ENCODE measurements around the gene FAIM2.

DNA sequence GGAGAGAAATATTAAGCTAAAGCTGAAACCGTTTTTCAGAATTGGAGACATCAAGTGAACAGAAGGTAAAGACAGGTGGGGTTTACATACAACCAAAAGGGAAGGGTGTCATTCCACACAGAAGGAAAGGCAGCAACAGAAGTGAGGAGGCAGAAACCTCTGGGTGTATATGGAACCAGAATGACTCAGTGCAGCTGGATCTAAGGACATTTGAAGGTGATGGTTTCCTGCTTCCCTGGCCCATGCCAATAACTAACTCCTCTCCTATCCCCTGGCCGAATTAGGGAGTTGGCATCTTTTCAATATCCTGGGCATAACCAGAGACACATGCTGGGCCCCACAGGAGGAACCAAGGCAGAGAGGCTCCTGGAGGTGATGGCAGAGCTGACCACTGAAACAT, 83.9 kb downstream of the FAIM2 start:
- no peak for TF ChIP-seq SUPT20H (IDR thresholded peaks at IDR 0.05; ENCODE audit: borderline replicate concordance, control insufficient read depth, low read depth, low read length)
- TF ChIP-seq, protein P1, sequence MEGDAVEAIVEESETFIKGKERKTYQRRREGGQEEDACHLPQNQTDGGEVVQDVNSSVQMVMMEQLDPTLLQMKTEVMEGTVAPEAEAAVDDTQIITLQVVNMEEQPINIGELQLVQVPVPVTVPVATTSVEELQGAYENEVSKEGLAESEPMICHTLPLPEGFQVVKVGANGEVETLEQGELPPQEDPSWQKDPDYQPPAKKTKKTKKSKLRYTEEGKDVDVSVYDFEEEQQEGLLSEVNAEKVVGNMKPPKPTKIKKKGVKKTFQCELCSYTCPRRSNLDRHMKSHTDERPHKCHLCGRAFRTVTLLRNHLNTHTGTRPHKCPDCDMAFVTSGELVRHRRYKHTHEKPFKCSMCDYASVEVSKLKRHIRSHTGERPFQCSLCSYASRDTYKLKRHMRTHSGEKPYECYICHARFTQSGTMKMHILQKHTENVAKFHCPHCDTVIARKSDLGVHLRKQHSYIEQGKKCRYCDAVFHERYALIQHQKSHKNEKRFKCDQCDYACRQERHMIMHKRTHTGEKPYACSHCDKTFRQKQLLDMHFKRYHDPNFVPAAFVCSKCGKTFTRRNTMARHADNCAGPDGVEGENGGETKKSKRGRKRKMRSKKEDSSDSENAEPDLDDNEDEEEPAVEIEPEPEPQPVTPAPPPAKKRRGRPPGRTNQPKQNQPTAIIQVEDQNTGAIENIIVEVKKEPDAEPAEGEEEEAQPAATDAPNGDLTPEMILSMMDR (IDR thresholded peaks at IDR 0.05 in 2 of 3, conservative IDR thresholded peaks at IDR 0.05 in 1 of 3; ENCODE audit: control insufficient read depth in 2 of 3, extremely low read depth in 1 of 3, insufficient read depth in 1 of 3, low read depth in 3 of 3, low read length in 3 of 3) = no peak
- TF ChIP-seq, protein P2, sequence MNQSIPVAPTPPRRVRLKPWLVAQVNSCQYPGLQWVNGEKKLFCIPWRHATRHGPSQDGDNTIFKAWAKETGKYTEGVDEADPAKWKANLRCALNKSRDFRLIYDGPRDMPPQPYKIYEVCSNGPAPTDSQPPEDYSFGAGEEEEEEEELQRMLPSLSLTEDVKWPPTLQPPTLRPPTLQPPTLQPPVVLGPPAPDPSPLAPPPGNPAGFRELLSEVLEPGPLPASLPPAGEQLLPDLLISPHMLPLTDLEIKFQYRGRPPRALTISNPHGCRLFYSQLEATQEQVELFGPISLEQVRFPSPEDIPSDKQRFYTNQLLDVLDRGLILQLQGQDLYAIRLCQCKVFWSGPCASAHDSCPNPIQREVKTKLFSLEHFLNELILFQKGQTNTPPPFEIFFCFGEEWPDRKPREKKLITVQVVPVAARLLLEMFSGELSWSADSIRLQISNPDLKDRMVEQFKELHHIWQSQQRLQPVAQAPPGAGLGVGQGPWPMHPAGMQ (IDR thresholded peaks at IDR 0.05; ENCODE audit: borderline replicate concordance) = no peak
- TF ChIP-seq MEF2A (IDR thresholded peaks at IDR 0.05; ENCODE audit: insufficient read depth, low read depth, low read length) = no peak
- TF ChIP-seq TARDBP (IDR thresholded peaks at IDR 0.05; ENCODE audit: borderline replicate concordance) = no peak
- no peak for TF ChIP-seq SPI1 (IDR thresholded peaks at IDR 0.05; ENCODE audit: borderline replicate concordance, insufficient read depth, low read depth, low read length)
- no peak for TF ChIP-seq NFYB (IDR thresholded peaks at IDR 0.05; ENCODE audit: insufficient read depth, low read depth, low read length)
- no peak for TF ChIP-seq CEBPB (IDR thresholded peaks at IDR 0.05; ENCODE audit: borderline replicate concordance in 1 of 2, low read depth in 2 of 2, low read length in 2 of 2)

All from GM12878 (cell line).